SKM-1 treated with dmso at 0.1 percent for 144 hours (cell line): Measurements from ENCODE around the gene KLHL1.
A peak's percentile ranks its signal among the peaks of the same experiment; 100 is the strongest.

Experiments used
- DNase-seq: peaks from one replicate; lab custom pipeline; 2025; ENCODE audit not compliant: unreplicated experiment; lab: John Stamatoyannopoulos, UW

KLHL1 gene

GRCh38 chr13:70016116-70016515 lies 92.1 kb downstream of the KLHL1 start:
- no peak for DNase-seq

GRCh38 chr13:70014337-70014736 lies 93.9 kb downstream of the KLHL1 start:
- DNase-seq: no peak

DNA sequence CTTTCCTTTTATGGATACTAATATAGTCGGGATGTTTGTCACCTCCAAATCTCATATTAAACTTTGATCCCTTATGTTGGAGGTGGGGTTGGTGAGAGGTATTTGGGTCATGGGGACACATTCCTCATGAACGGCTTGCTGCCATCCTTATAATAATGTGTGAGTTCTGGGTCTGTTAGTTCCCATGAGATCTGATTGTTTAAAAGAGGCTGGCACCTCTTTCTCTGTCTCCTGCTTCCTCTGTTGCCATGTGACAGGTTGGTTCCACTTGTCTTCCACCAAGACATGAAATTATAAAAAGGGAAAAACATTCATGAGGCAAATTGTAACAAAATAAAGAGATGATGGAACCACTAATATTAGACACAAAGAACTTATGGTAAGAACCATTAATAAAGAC lies 108.4 kb downstream of the KLHL1 start:
- DNase-seq: no peak

- no peak for DNase-seq
These were observed 111.2 kb downstream of the KLHL1 start for GRCh38 chr13:69997061-69997460.

- DNase-seq: no peak
These were observed 127.5 kb downstream of the KLHL1 start for GRCh38 chr13:69980799-69981198.

DNA sequence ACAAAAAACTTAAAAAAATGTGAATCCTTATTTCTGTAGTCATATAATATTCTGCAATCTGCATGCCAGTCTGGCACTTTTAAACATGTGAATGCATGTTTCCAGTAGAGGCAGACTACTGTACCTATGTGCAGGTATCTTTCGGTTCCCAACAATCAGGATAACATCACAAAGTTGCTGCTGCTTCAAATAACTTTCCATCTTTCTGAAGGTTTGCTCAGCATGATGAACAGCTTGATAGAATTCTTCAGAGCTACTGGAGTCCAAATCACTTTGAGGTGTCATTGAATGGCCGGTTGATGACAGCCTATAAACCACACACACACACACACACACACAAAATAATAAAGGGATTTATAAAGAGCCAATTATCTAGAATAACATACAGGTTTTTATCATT lies 132.8 kb downstream of the KLHL1 start:
- DNase-seq: no peak

DNA sequence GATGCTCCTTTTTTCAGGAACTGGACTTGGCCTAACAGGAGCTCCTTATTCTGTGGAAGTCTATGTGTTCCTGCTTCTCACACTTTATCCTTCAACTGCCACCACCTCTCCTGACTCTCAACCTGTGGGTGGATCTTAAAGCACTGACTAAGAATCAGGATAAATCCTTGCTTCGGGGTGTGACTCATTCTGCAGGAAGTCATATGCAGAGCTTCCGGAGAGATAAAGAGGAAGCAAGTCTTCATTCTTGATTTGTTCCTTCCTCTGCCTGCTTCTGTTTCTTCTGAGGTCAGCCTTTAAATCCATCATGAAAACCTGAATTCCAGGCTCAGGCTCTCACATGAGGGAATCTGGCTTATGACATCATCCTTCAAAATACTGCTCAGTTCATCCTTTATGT lies 137.7 kb downstream of the KLHL1 start:
- peak; percentile 30 for DNase-seq

DNA sequence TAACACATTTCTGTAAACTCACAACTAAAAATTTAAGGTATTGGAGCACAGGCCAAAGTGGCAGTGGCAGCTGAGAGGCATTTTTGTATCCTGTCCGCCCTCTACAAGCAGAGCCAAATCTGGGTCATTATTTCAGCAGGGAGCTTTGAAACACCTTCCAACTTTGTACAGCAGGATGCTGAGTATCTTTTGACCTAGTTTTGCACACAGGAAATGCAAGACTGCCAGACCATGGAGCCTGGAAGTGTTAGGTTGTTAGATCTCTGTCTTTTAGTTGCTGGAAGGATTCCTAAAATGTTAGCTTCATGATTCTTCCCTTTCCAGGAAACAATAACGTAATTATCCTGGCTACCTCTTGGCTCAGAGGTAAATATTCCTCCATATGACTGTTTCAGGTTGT lies 149.2 kb downstream of the KLHL1 start:
- no peak for DNase-seq

DNA sequence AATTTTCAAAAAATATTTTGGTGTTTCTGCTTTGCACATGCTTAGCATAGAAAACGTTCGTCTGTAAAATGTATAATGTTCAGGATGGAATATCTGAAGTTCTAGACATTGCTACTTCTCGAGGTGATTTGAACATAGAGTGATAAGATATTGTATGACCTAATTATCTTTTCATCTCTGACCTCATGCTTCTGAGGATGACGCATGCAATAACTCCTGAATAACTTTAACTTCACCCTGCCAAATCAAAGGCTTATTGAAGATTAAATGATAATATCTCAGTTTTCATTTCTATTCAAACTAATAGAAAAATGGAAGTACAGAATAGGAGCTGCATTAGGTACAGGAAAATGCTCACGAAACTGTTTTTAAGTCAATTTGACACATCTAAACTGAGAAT lies 151.4 kb downstream of the KLHL1 start:
- DNase-seq: no peak

- DNase-seq: no peak
These were observed 151.9 kb downstream of the KLHL1 start for GRCh38 chr13:69956349-69956748.

GRCh38 chr13:69955271-69955670 lies 153.0 kb downstream of the KLHL1 start:
- no peak for DNase-seq

DNA sequence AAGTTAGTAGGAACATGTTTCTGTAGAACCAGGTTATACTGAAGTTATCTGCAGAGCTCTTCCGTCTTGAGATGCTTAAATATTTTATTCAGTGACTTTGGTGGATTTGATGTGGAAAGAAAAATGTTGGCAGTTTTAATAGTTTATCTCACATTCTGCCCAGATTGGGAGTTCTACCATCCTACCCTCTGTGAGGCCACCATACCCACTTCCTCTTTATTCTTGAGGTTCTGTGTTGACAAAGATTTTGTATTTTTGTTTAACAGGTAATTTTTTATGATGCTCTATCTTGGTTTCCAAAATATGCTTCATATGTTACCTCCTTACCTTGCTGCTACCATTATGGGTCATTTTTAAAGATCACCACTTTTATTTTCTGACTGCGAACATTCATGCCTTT lies 156.8 kb downstream of the KLHL1 start:
- no peak for DNase-seq

- DNase-seq: no peak
These were observed 158.1 kb downstream of the KLHL1 start for GRCh38 chr13:69950160-69950559.

DNA sequence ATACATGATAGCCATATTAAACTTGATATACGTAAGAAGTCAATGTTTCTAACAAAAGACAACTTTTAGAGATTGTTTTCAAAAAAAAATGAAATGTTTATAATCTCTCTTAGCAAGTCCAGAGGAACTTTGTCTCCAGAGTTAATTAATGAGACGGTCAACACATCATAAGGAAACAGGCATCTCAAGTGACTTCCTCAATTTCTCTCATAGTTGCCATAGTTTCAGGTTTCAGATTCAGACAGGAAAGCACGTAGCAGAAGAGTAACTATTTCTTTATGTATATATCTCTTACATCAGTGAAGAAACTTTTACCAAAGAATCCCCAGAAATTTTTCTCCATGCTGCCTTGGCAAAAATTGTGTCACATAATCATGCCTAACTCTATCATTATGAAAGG lies 160.2 kb downstream of the KLHL1 start:
- peak; percentile 26 for DNase-seq

DNA sequence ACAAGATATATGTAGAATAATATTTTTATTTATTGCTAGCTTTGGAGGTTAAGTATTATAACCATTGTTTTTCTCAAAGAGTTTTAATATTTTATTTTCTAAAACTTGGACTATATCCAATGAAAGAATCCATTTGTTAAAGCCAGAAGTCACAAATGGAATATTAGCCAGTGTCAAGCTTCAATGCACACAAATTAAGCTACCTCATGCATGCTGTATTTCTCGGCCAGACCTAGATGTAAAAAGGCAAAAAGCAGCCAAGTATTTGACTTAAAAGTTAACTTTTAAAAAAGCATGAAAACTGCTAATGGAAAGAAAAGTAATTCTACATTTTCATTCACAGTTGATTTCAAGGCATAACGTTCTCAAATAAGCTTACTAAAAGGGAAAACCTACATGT lies 160.7 kb downstream of the KLHL1 start:
- no peak for DNase-seq

- DNase-seq: no peak
These were observed 161.7 kb downstream of the KLHL1 start for GRCh38 chr13:69946511-69946910.

DNA sequence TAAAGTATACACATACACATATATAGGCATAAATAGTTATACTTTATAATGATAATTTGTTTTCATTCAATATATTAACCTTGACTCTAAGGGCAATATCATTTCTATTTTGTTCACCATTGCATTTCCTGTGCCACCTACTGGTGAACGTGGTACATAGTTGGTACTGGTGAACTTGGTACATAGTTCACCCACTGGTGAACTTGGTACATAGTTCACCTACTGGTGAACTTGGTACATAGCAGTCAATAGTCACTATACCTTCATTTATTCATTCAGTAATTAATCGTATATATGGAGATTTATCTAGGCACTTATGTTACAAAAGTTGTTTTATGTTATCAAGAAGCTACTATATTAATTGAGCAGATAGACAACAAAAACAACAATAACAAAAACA lies 173.2 kb downstream of the KLHL1 start:
- peak; percentile 8 for DNase-seq

- no peak for DNase-seq
These were observed 180.0 kb downstream of the KLHL1 start for GRCh38 chr13:69928262-69928661.

GRCh38 chr13:69921156-69921555 lies 187.1 kb downstream of the KLHL1 start:
- no peak for DNase-seq

- DNase-seq: no peak
These were observed 195.6 kb downstream of the KLHL1 start for GRCh38 chr13:69912630-69913029.

GRCh38 chr13:69910800-69911199 lies 197.5 kb downstream of the KLHL1 start:
- no peak for DNase-seq

DNA sequence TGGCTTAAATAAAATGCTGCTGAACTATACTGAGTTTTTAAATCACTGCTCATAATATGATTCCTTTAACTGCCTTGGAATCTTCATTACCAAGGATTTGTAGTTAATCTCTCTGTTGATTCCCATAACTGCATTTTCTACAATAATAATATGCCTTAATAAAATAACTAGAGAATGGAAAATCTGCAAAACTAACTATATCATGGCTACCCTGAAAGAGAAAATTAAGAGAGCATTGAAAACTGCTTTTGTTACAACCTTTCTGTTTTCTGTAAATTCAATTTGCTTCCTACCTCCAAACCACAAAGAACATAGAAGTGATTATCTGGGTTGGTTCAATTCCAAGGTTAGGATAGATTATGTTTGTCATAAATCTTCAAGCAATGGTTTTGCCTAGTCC lies 203.5 kb downstream of the KLHL1 start:
- no peak for DNase-seq

GRCh38 chr13:69903081-69903480 lies 205.2 kb downstream of the KLHL1 start:
- no peak for DNase-seq

- DNase-seq: no peak
These were observed 225.8 kb downstream of the KLHL1 start for GRCh38 chr13:69882451-69882850.
